GM19468 (cell line): ENCODE data around the gene SEMA3B.

Experiments used
- ATAC-seq: cut with Tn5 transposase; IDR thresholded peaks from one replicate; pipeline ENCODE4 v1.9.1; 2021; ENCODE audit warnings: mild to moderate bottlenecking, moderate library complexity, moderate number of reproducible peaks; ENCODE audit not compliant: unreplicated experiment; ENCODE audit errors: extremely low read depth

SEMA3B gene

GRCh38 chr3:50325113-50325480 is 56.1 kb downstream of the SEMA3B start:
- no peak for ATAC-seq

DNA sequence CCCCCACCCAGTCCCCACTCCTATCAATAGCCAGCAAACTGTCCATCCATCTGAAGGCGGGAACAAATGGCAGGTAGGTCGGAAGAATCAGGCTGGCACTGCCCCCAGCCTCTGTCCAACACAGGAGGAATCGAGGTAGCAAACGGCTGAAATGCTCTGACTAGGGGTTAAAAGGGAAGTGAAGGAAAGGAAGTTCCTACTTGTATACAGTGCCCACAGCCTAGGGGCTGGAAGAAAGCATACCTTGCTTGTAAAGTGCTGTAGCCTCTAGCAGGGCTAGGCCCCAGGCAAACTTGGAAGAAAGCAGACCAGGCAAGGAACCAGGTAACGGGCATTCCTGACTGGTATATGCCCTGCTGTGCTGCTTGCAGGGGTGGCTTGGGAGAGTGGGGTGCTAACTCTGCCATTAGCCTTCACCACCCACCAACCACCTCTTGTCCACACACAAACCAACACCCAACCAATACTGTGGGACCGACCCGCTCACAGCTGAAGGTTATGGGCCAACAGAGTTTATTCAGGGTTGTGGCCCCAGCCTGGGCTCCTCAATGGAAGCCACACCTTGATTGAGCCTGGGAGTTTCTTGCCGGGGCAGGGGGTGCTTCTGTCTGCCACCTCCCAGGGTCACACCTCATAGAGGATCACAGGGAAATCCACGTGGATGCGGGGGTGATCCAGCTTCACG is 56.7 kb downstream of the SEMA3B start:
- no peak for ATAC-seq

GRCh38 chr3:50326182-50326541 is 57.2 kb downstream of the SEMA3B start:
- no peak for ATAC-seq

GRCh38 chr3:50327129-50327528 is 58.2 kb downstream of the SEMA3B start:
- ATAC-seq: no peak
